Measurements from ENCODE around the gene SGCA. TPM values are rescaled to one million over a fixed set of nuclear protein-coding genes. Genes with fewer than 3 reads are reported as not detected.

SGCA gene
- total RNA-seq (ENCODE audit: low replicate concordance), result 1.8 and 8.4 TPM in 2 replicates

DNA sequence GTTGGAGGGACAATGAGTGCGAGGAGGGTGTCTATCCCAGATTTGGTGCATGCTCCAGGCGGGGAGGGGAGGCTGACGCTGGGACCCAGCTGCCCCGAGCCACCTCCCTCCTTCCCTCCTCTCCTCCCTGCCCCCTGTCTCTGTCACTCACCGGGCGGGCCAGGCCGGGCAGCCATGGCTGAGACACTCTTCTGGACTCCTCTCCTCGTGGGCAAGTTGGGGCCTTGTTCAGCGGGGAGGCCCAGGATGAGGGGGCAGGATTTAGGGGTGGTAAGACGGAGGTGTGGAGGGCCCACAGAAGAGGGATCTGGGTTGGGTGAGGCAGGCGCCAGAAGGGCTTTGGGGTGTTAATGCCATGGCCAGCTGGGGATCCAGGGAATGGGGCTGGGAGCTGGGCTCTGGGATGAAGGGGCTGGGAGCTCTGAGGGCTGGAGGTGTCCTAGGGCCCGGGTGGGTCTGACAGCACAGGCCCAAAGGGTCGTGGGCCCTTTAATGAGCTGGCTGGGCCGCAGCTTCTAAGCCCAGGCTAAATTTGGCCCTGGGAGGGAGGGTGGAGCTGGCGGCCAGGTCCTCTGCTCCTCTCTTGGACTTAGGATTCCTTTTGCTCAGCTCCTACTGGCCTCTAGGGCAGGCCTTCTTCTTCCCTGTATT is at the start of gene SGCA:
Gene SGCA, plus strand, starts transcription at position 139 of the 651 bp plus-strand sequence. Its CDS starts 36 bp downstream, at position 175.

DNA sequence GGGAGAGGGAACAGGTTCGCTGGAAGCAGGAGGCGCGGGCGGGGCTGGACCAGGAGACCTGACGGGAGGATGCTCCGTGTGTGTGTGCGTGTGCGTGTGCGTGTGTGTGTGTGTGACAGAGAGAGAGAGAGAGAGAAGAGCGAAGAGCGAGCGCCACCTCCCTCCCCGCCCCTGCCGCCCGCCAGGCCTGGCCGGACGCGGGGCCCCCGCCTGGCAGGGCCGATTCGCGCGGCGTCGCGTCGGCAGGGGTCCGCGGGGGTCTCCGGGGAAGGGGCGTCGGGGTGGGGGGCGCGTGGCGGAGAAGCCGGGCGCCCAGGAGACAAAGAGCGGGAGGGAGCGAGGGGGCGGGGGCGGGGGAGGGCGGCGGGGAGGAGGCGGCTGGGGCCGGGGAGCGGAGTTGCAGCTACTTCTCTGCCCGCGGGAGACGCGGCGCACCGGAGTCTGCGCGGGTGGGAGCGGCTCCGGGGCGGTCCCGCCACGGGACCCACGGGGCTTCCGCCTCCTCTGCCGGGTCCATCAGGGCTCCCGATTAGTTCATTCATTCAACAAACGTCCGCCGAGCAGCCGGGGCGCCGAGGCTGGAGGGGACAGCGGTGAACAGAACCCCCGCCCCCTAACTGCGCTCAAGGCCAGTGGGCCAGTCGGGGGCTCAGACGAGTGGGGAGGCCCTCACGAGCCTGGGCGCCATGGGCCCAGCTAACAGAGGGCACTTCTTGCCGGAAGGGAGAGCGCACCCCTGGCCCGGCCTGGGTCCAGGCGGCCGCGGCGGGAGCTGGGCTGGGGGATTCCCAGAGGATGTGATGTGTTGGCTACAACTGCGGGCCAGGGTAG is 35.9 kb upstream of the SGCA start, which contains the start of gene SAMD14:
Gene SAMD14, minus strand, starts transcription at position 433 of the 831 bp plus-strand sequence. CDS start 5,201 bp downstream, outside the sequence.

DNA sequence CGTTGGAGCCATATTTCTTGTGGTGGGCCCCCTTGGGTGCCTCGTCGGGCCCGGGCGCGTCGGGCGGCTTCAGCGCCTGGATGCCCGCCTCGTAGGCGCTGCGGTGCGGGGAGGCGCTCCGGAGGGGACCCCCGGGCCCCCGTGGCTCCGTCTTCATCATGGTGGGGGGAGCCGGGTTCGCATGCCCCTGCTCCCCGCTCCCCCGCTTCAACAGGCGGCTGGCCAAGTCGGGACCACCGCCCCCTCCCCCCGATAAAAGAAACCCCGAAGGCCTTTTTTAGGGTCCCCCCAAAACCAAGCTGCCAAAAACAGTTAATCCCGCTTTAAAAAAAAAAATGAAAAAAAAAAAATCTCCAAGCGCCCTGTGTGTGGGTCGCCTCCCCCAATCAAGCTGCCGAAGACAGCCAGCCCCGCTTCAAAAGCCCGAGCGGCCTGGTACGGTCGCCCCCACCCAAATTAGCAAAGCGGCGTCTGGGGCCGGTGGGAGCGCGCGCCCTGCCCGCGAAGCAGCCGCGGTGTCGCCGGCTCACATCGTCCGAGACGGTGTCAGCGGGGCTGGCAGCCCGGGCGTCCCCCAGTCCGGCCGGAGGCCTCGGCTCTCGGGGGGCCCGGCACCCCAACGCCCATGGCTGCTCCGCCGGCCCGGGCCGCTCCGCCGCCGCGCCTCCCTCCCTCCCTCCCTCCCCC is 15.3 kb upstream of the SGCA start, which contains the start of gene PPP1R9B:
Gene PPP1R9B, minus strand, starts transcription at position 324 of the 687 bp plus-strand sequence. Its CDS starts 164 bp downstream, at position 160.

DNA sequence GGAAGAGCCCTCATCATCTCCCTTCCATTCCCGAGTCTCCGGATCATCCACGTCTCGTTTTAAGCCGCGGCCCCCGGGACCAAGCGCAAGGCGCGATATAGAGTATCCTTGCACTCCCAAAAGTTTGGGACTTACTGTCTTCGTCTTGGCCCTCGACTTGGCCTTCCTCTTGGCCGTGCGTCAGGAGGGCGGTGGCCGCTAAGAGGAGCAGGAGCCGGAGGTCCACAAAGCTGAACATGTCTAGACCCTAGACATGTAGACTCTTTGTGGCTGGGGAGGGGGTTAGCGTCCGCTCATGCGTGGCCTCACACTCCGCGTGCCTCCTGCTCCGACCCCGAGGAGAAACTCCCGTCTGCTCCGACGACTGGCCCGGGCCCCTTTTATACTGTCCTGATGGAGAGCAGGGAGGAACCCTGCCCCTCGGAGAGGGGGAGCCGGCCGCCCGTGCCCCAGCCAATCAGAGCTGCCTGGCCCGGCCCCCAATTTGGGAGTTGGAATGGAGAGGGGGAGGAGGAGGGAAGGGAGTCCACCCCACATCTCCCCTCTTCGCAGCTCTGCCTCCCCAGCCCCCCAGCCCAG is 35.6 kb downstream of the SGCA start, which contains the start of gene COL1A1:
Gene COL1A1, minus strand, starts transcription at position 356 of the 579 bp plus-strand sequence. Its CDS starts 118 bp downstream, at position 238.

Other genes starting within 250 kb of the SGCA start
- gene DLX4, start 196.8 kb upstream of the SGCA start, total RNA-seq (ENCODE audit: low replicate concordance), result not detected in 2 replicates
- gene DLX3, start 170.8 kb upstream of the SGCA start, total RNA-seq (ENCODE audit: low replicate concordance), result not detected in 2 replicates
- gene ITGA3, start 109.9 kb upstream of the SGCA start, total RNA-seq (ENCODE audit: low replicate concordance), result 38.4 and 269 TPM in 2 replicates
- 18.3 and 42.1 TPM in 2 replicates for gene PDK2, start 70.7 kb upstream of the SGCA start, total RNA-seq (ENCODE audit: low replicate concordance)
- 0.35 and 2.2 TPM in 2 replicates for gene SAMD14, start 35.8 kb upstream of the SGCA start, total RNA-seq (ENCODE audit: low replicate concordance)
- gene PPP1R9B, start 15.3 kb upstream of the SGCA start, total RNA-seq (ENCODE audit: low replicate concordance), result 40.7 and 54.1 TPM in 2 replicates
- 1,618 and 2,280 TPM in 2 replicates for gene COL1A1, start 35.6 kb downstream of the SGCA start, total RNA-seq (ENCODE audit: low replicate concordance)
- 0.12 and 0.15 TPM in 2 replicates for gene TMEM92, start 108.5 kb downstream of the SGCA start, total RNA-seq (ENCODE audit: low replicate concordance)
- gene XYLT2, start 180.1 kb downstream of the SGCA start, total RNA-seq (ENCODE audit: low replicate concordance), result 49.4 and 53.1 TPM in 2 replicates
- 63.7 and 77.1 TPM in 2 replicates for gene MRPL27, start 207.2 kb downstream of the SGCA start, total RNA-seq (ENCODE audit: low replicate concordance)
- gene EME1, start 207.2 kb downstream of the SGCA start, total RNA-seq (ENCODE audit: low replicate concordance), result 0.59 and 2.6 TPM in 2 replicates
- gene LRRC59, start 231.5 kb downstream of the SGCA start, total RNA-seq (ENCODE audit: low replicate concordance), result 98.9 and 209 TPM in 2 replicates

Data from smooth muscle cell of the coronary artery (primary cell).